HG03135 (cell line): ENCODE data around the gene REV3L.
A peak's percentile ranks its signal among the peaks of the same experiment; 100 is the strongest.
"Not testable (repeated sequence)": the region's sequence is repeated elsewhere in the genome, so short reads cannot be mapped to it uniquely, and the experiment has no call there.

ENCODE experiments used
- ATAC-seq: cut with Tn5 transposase; IDR thresholded peaks from one replicate; pipeline ENCODE4 v1.9.1; 2021; ENCODE audit warnings: mild to moderate bottlenecking, moderate library complexity; ENCODE audit not compliant: unreplicated experiment

REV3L gene

GRCh38 chr6:111494951-111495635, 12.1 kb upstream of the REV3L start:
- no peak for ATAC-seq

- ATAC-seq: no peak
Observed at GRCh38 chr6:111492499-111492898, 9.5 kb upstream of the REV3L start.

- no peak for ATAC-seq
Observed at GRCh38 chr6:111490067-111490466, 7.0 kb upstream of the REV3L start.

- ATAC-seq: no peak
Observed at GRCh38 chr6:111487661-111488060, 4.6 kb upstream of the REV3L start.

GRCh38 chr6:111486921-111487320, 3.9 kb upstream of the REV3L start:
- ATAC-seq: no peak

- no peak for ATAC-seq
Observed at GRCh38 chr6:111486475-111486874, 3.5 kb upstream of the REV3L start.

GRCh38 chr6:111485342-111485741, 2.3 kb upstream of the REV3L start:
- no peak for ATAC-seq

GRCh38 chr6:111484633-111484930, 1.6 kb upstream of the REV3L start:
- no peak for ATAC-seq

GRCh38 chr6:111483736-111484632, 966 bp upstream of the REV3L start:
- peak; percentile 48 for ATAC-seq

- ATAC-seq: peak; percentile 25
Observed at GRCh38 chr6:111482188-111482958, 645 bp downstream of the REV3L start.

GRCh38 chr6:111481836-111482187, 1.2 kb downstream of the REV3L start:
- ATAC-seq: no peak

- no peak for ATAC-seq
Observed at GRCh38 chr6:111480988-111481822, 1.8 kb downstream of the REV3L start.

GRCh38 chr6:111478749-111479148, 4.3 kb downstream of the REV3L start:
- no peak for ATAC-seq

GRCh38 chr6:111478064-111478476, 4.9 kb downstream of the REV3L start:
- no peak for ATAC-seq

- ATAC-seq: no peak
Observed at GRCh38 chr6:111477481-111477938, 5.5 kb downstream of the REV3L start.

- not testable (repeated sequence) for ATAC-seq
Observed at GRCh38 chr6:111476061-111476460, 7.0 kb downstream of the REV3L start.

- no peak for ATAC-seq
Observed at GRCh38 chr6:111474771-111475170, 8.2 kb downstream of the REV3L start.

GRCh38 chr6:111474106-111474505, 8.9 kb downstream of the REV3L start:
- ATAC-seq: no peak

GRCh38 chr6:111472933-111473435, 10.0 kb downstream of the REV3L start:
- no peak for ATAC-seq

- ATAC-seq: no peak
Observed at GRCh38 chr6:111471958-111472357, 11.1 kb downstream of the REV3L start.
